ENCODE results near the gene NIPAL3. TPM values are rescaled to one million over a fixed set of nuclear protein-coding genes. Genes with fewer than 3 reads are reported as not detected.
"Not testable (repeated sequence)": the region's sequence is repeated elsewhere in the genome, so short reads cannot be mapped to it uniquely, and the experiment has no call there.

NIPAL3 gene
- total RNA-seq, 1 experiment from 2014 or later, result 6.5 TPM

GRCh38 chr1:24490101-24490781 is 74.6 kb downstream of the NIPAL3 start:
- TF ChIP-seq CTCF (conservative IDR thresholded peaks at IDR 0.05; ENCODE audit: low read depth, low read length) (no peak), EZH2 (IDR thresholded peaks at IDR 0.05; ENCODE audit: borderline replicate concordance, low read depth, low read length, poor library complexity, severe bottlenecking) (no peak)
- DNase-seq (ENCODE audit: low spot score), result no peak
- Histone ChIP-seq H3K36me3 (ENCODE audit: insufficient read depth, low read length, poor library complexity, severe bottlenecking) (no peaks in the 10 kb centered on the region), H3K27me3 (replicated peaks; ENCODE audit: insufficient read depth, low read depth, low read length, poor library complexity) (no peaks in the 10 kb centered on the region), H3K9me3 (ENCODE audit: low read depth, low read length, poor library complexity, severe bottlenecking) (no peaks in the 10 kb centered on the region), H3K27ac (ENCODE audit: low read depth, low read length, poor library complexity, severe bottlenecking) (no peak overlapping the region), H3K4me1 (ENCODE audit: insufficient read depth, low read length, poor library complexity, severe bottlenecking) (no peaks in the 10 kb centered on the region), H3K4me3 (ENCODE audit: low read depth, low read length, poor library complexity, severe bottlenecking) (no peak overlapping the region)
- BruUV-seq (replicated peaks), result no TSS peak
- ChIA-PET POLR2A (ENCODE audit: low non-redundant PET) (no interaction called here), CTCF (no interaction called here)
- intact Hi-C loops (cut with micrococcal nuclease; ENCODE audit: unreplicated experiment), result no loop called here

GRCh38 chr1:24491577-24492360 is 76.2 kb downstream of the NIPAL3 start:
- CTCF ChIA-PET, result interaction anchor here (0.6 to 0.7 kb wide), 2 partner anchors 9 to 343 kb away, joined by 3 to 10 read pairs; no protein-coding TSS in a partner anchor
- POLR2A ChIA-PET (ENCODE audit: low non-redundant PET), result no interaction called here
- intact Hi-C loops (cut with micrococcal nuclease; ENCODE audit: unreplicated experiment), result no loop called here
- Histone ChIP-seq H3K36me3 (ENCODE audit: insufficient read depth, low read length, poor library complexity, severe bottlenecking) (no peaks in the 10 kb centered on the region), H3K9me3 (ENCODE audit: low read depth, low read length, poor library complexity, severe bottlenecking) (no peaks in the 10 kb centered on the region), H3K4me1 (ENCODE audit: insufficient read depth, low read length, poor library complexity, severe bottlenecking) (no peaks in the 10 kb centered on the region), H3K4me3 (ENCODE audit: low read depth, low read length, poor library complexity, severe bottlenecking) (no peak overlapping the region), H3K27me3 (replicated peaks; ENCODE audit: insufficient read depth, low read depth, low read length, poor library complexity) (no peaks in the 10 kb centered on the region), H3K27ac (ENCODE audit: low read depth, low read length, poor library complexity, severe bottlenecking) (no peak overlapping the region)
- no TSS peak for BruUV-seq (replicated peaks)
- TF ChIP-seq EZH2 (IDR thresholded peaks at IDR 0.05; ENCODE audit: borderline replicate concordance, low read depth, low read length, poor library complexity, severe bottlenecking), result no peak
- no peak for TF ChIP-seq CTCF (conservative IDR thresholded peaks at IDR 0.05; ENCODE audit: low read depth, low read length)
- peak; percentile 22 for DNase-seq (ENCODE audit: low spot score)

- H3K36me3 ChIP-seq (ENCODE audit: insufficient read depth, low read length, poor library complexity, severe bottlenecking); CTCF ChIA-PET; DNase-seq (ENCODE audit: low spot score); H3K4me1 ChIP-seq (ENCODE audit: insufficient read depth, low read length, poor library complexity, severe bottlenecking); POLR2A ChIA-PET (ENCODE audit: low non-redundant PET); H3K27ac ChIP-seq (ENCODE audit: low read depth, low read length, poor library complexity, severe bottlenecking); H3K9me3 ChIP-seq (ENCODE audit: low read depth, low read length, poor library complexity, severe bottlenecking); H3K27me3 ChIP-seq (replicated peaks; ENCODE audit: insufficient read depth, low read depth, low read length, poor library complexity); H3K4me3 ChIP-seq (ENCODE audit: low read depth, low read length, poor library complexity, severe bottlenecking); BruUV-seq (replicated peaks); intact Hi-C loops (cut with micrococcal nuclease; ENCODE audit: unreplicated experiment): not testable (repeated sequence)
These were observed 77.3 kb downstream of the NIPAL3 start for GRCh38 chr1:24492935-24493334.
